WTC11 (cell line): ENCODE measurements around the gene KCNJ14.

Experiments used
- TF ChIP-seq, protein P1 (sequence below): sonication (generic); formaldehyde crosslinking; conservative IDR thresholded peaks from 2 replicates; pipeline ENCODE4 v1.8.1; 2023; ENCODE audit warnings: mild to moderate bottlenecking, low read depth, missing genetic modification reagents, moderate library complexity
- TF ChIP-seq, protein P2 (sequence below): fragments of 200-600 bp; IDR thresholded peaks from 2 replicates; pipeline ENCODE4 v1.8.0; 2022; ENCODE audit warnings: antibody characterized with exemption

DNA sequence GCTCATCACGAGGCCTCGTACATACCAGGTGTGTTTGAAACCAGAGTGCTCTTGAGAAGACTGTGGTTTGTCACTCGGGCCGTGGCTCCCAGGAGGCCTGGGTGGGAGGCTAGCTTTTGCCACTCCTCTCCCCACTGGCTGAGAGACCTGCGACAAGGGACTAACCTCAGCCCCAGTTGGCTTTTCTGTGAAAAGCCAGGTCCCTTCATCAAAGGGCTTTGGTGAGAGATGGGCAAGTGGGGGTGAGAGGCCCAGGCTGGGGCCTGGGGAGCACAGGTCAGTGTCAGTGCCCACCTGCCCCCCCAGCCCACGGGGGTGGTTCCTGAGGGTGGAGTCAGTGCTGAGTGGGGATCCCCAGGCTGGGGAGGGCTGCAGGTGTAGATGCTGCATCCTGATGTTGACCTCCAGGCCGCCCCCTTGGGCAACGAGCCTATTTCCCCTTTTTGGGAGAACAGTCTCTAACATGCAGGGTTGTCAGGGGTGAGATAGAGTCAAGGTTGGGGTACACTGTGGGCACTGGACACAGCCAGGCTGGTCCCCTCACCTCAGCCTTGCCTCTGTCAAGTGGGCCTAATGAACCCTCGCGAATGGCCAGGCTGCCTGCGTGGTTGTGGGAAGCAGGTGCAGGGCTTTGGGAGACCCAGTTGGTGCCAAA, 661 bp downstream of the KCNJ14 start:
- TF ChIP-seq, protein P1, sequence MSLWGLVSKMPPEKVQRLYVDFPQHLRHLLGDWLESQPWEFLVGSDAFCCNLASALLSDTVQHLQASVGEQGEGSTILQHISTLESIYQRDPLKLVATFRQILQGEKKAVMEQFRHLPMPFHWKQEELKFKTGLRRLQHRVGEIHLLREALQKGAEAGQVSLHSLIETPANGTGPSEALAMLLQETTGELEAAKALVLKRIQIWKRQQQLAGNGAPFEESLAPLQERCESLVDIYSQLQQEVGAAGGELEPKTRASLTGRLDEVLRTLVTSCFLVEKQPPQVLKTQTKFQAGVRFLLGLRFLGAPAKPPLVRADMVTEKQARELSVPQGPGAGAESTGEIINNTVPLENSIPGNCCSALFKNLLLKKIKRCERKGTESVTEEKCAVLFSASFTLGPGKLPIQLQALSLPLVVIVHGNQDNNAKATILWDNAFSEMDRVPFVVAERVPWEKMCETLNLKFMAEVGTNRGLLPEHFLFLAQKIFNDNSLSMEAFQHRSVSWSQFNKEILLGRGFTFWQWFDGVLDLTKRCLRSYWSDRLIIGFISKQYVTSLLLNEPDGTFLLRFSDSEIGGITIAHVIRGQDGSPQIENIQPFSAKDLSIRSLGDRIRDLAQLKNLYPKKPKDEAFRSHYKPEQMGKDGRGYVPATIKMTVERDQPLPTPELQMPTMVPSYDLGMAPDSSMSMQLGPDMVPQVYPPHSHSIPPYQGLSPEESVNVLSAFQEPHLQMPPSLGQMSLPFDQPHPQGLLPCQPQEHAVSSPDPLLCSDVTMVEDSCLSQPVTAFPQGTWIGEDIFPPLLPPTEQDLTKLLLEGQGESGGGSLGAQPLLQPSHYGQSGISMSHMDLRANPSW (CRISPR knock-in tag), result no peak
- TF ChIP-seq, protein P2, sequence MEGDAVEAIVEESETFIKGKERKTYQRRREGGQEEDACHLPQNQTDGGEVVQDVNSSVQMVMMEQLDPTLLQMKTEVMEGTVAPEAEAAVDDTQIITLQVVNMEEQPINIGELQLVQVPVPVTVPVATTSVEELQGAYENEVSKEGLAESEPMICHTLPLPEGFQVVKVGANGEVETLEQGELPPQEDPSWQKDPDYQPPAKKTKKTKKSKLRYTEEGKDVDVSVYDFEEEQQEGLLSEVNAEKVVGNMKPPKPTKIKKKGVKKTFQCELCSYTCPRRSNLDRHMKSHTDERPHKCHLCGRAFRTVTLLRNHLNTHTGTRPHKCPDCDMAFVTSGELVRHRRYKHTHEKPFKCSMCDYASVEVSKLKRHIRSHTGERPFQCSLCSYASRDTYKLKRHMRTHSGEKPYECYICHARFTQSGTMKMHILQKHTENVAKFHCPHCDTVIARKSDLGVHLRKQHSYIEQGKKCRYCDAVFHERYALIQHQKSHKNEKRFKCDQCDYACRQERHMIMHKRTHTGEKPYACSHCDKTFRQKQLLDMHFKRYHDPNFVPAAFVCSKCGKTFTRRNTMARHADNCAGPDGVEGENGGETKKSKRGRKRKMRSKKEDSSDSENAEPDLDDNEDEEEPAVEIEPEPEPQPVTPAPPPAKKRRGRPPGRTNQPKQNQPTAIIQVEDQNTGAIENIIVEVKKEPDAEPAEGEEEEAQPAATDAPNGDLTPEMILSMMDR, result no peak
